MCF 10A (cell line): Measurements from ENCODE around the gene DNAJA4. TPM values are rescaled to one million over a fixed set of nuclear protein-coding genes. Genes with fewer than 3 reads are reported as not detected.

Experiments
- BruUV-seq: library from RNA; stranded (reverse); fragments of 400-500 nt; replicated peaks from 2 replicates; lab custom pipeline; 2021; lab: Mats Ljungman, UMichigan
- CTCF ChIA-PET: fragments of 300-600 bp; sonication (Branson Sonifier 250); formaldehyde crosslinking; extraction: SDS; loops from one replicate; lab custom pipeline; 2021; ENCODE audit warnings: antibody characterized with exemption, inconsistent platforms; lab: Yijun Ruan, JAX
- POLR2A ChIA-PET: fragments of 300-600, 350-650 bp; sonication (Branson Sonifier 250); formaldehyde crosslinking; extraction: SDS; loops from one replicate; lab custom pipeline; 2020; ENCODE audit warnings: antibody characterized with exemption, inconsistent platforms; lab: Yijun Ruan, JAX
- DNase-seq: peaks from one replicate; pipeline ENCODE4 v3.0.0-alpha.2; 2018; ENCODE audit not compliant: unreplicated experiment
- H3K27ac Mint-ChIP-seq: one replicate; pipeline ENCODE4 v1.8.0; 2022; ENCODE audit warnings: mild to moderate bottlenecking, low read depth, mixed read lengths; ENCODE audit not compliant: unreplicated experiment
- H3K27me3 Mint-ChIP-seq: one replicate; pipeline ENCODE4 v1.8.0; 2022; ENCODE audit warnings: mixed read lengths; ENCODE audit not compliant: insufficient read depth, unreplicated experiment
- H3K36me3 Mint-ChIP-seq: one replicate; pipeline ENCODE4 v1.8.0; 2022; ENCODE audit warnings: mild to moderate bottlenecking, moderate library complexity, mixed read lengths; ENCODE audit not compliant: insufficient read depth, unreplicated experiment
- H3K4me1 Mint-ChIP-seq: one replicate; pipeline ENCODE4 v1.8.0; 2022; ENCODE audit warnings: mixed read lengths; ENCODE audit not compliant: insufficient read depth, unreplicated experiment
- H3K4me3 Mint-ChIP-seq: one replicate; pipeline ENCODE4 v1.8.0; 2022; ENCODE audit warnings: mild to moderate bottlenecking, moderate library complexity, mixed read lengths; ENCODE audit not compliant: unreplicated experiment
- H3K9me3 Mint-ChIP-seq: one replicate; pipeline ENCODE4 v1.8.0; 2022; ENCODE audit warnings: mixed read lengths; ENCODE audit not compliant: unreplicated experiment
- intact Hi-C: fragments of 100-400 bp; cut with micrococcal nuclease; formaldehyde crosslinking; loops from 2 replicates; pipeline ENCODE4 v1.14.1; 2022
- total RNA-seq: library from RNA; stranded (reverse); gene quantifications from 2 replicates; pipeline ENCODE4 v1.2.3, GENCODE V29; 2022
- TF ChIP-seq, protein P1 (sequence below): fragments of 200-600 bp; IDR thresholded peaks from one replicate; pipeline ENCODE4 v1.8.0; 2022; ENCODE audit warnings: antibody characterized with exemption, mild to moderate bottlenecking; ENCODE audit not compliant: unreplicated experiment

The DNAJA4 gene
- total RNA-seq, 1 experiment from 2014 or later = not detected

DNA sequence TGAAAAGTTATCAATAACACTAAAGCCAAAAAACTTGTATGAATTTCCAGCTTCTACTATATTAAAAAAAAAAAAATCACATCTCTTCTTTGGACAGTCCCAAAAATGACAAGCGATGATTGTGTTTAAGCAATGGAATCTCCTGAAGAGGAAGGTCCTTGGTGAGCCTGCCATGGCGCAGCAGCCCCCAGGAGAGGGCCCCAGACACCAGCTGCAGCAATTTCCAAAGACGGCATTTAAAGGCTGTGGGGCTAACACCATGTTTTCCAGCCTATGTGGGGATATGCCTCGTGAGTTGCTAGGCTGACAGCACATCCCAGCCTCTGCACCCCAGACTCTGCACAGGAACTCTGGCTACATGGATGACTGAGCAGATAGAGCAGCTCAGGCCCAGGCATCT lies 20.4 kb downstream of the DNAJA4 start:
- POLR2A ChIA-PET = no interaction called here
- DNase-seq = no peak

DNA sequence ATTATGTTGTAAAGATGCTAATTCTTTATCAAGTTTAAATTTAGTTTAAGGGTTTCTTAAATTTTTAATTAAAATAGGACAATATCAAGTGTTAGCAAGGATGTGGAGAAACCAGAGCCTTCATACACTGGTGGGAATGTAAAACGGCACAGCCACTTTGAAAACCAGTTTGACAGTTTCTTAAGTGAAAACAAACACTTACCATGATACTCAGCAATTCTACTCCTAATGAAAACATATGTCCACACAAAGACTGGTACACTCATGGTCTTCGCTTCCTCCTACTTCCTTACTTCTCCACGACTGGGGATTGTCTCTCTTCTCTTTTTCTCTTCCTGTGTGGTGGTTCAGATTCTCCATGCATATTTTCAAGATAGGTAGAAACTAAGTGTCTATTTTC lies 25.9 kb downstream of the DNAJA4 start:
- BruUV-seq = no TSS peak
- Mint-ChIP-seq H3K4me3 (no peak overlapping the region), H3K9me3 (no peaks in the 10 kb centered on the region), H3K27me3 (no peaks in the 10 kb centered on the region), H3K27ac (no peak overlapping the region), H3K4me1 (no peaks in the 10 kb centered on the region), H3K36me3 (peaks cover 86% of the 10 kb centered on the region)
- DNase-seq = no peak
- CTCF ChIA-PET = no interaction called here
- TF ChIP-seq, protein P1, sequence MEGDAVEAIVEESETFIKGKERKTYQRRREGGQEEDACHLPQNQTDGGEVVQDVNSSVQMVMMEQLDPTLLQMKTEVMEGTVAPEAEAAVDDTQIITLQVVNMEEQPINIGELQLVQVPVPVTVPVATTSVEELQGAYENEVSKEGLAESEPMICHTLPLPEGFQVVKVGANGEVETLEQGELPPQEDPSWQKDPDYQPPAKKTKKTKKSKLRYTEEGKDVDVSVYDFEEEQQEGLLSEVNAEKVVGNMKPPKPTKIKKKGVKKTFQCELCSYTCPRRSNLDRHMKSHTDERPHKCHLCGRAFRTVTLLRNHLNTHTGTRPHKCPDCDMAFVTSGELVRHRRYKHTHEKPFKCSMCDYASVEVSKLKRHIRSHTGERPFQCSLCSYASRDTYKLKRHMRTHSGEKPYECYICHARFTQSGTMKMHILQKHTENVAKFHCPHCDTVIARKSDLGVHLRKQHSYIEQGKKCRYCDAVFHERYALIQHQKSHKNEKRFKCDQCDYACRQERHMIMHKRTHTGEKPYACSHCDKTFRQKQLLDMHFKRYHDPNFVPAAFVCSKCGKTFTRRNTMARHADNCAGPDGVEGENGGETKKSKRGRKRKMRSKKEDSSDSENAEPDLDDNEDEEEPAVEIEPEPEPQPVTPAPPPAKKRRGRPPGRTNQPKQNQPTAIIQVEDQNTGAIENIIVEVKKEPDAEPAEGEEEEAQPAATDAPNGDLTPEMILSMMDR = no peak
- intact Hi-C loops = no loop called here
- POLR2A ChIA-PET = interaction anchor here (1.5 kb wide), 1 partner anchor 9 kb away, joined by 4 read pairs; the partner anchor contains the start of gene SKIC8

More for the DNA sequence above, 20.4 kb downstream of the DNAJA4 start:
- intact Hi-C loops = no loop called here
- Mint-ChIP-seq H3K9me3 (no peaks in the 10 kb centered on the region), H3K4me3 (no peak overlapping the region), H3K27me3 (no peaks in the 10 kb centered on the region), H3K36me3 (peaks cover 78% of the 10 kb centered on the region), H3K4me1 (no peaks in the 10 kb centered on the region), H3K27ac (no peak overlapping the region)
- CTCF ChIA-PET = interaction anchor here (0.6 kb wide), 1 partner anchor 564 kb away, joined by 3 read pairs; no protein-coding TSS in a partner anchor
- BruUV-seq = no TSS peak
- TF ChIP-seq, protein P1 = peak; percentile 11

DNA sequence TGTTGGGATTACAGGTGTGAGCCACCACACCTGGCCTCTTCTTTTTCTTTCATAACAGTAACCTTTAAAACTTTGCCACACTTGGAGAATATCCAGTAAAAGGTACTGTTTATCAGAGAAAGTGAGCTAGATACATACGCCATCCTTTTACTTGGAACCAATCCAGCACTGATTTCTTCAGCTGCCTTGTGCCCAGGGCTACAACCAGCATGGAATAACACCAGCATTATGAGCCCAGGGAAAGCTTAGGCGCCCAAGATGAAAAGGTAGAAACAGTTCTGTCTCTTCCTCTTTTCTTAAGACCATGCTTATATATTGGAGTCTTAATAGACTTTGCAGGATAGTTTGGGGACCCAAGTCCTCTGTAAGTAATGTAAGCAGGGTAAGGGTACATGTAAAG lies 26.7 kb downstream of the DNAJA4 start:
- ChIA-PET CTCF (interaction anchor here (0.9 to 1.0 kb wide), 2 partner anchors 8 to 127 kb away, joined by 3 read pairs; no protein-coding TSS in a partner anchor), POLR2A (interaction anchor here (0.8 to 1.5 kb wide), 2 partner anchors 9 to 11 kb away, joined by 4 to 7 read pairs; partner anchors contain the start of gene SKIC8)
- Mint-ChIP-seq H3K4me1 (no peaks in the 10 kb centered on the region), H3K36me3 (peaks cover 81% of the 10 kb centered on the region), H3K27ac (no peak overlapping the region), H3K27me3 (no peaks in the 10 kb centered on the region), H3K4me3 (no peak overlapping the region), H3K9me3 (no peaks in the 10 kb centered on the region)
- BruUV-seq = no TSS peak
- intact Hi-C loops = no loop called here
- DNase-seq = no peak
- TF ChIP-seq, protein P1 = no peak

DNA sequence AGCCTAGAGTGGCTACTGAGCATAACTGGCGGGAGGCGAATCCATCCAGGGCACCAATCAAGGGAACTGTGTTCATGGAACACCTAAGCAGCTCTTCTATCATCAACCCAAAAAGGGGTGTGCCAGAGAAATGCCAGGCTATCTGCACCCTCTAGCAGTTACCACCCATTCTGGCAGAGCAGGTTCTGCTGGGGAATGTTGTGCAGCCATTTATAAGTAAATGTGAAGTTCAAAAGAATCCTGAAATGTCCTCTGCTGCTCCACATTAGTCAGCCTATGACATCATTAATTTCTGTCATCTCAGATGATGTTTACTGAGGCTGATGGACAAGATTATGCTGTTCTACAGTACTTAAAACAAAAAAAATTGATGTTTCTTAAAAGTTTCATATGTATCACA lies 27.3 kb downstream of the DNAJA4 start:
- Mint-ChIP-seq H3K4me1 (no peaks in the 10 kb centered on the region), H3K27ac (no peak overlapping the region), H3K9me3 (no peaks in the 10 kb centered on the region), H3K4me3 (no peak overlapping the region), H3K27me3 (no peaks in the 10 kb centered on the region), H3K36me3 (peaks cover 79% of the 10 kb centered on the region)
- no TSS peak for BruUV-seq
- TF ChIP-seq, protein P1 = no peak
- ChIA-PET POLR2A (interaction anchor here (0.8 to 1.5 kb wide), 2 partner anchors 8 to 12 kb away, joined by 4 to 7 read pairs; partner anchors contain the start of gene SKIC8), CTCF (interaction anchor here (1.0 kb wide), 1 partner anchor 126 kb away, joined by 3 read pairs; no protein-coding TSS in a partner anchor)
- intact Hi-C loops = no loop called here
- DNase-seq = no peak
